AG08396 (cell line): Measurements from ENCODE around the gene FTCD.
"Not testable (repeated sequence)": the region's sequence is repeated elsewhere in the genome, so short reads cannot be mapped to it uniquely, and the experiment has no call there.

Source experiments
- DNase-seq: peaks from one replicate; pipeline ENCODE4 v3.0.0; 2012; ENCODE audit warnings: low spot score, mixed read lengths

Gene FTCD

DNA sequence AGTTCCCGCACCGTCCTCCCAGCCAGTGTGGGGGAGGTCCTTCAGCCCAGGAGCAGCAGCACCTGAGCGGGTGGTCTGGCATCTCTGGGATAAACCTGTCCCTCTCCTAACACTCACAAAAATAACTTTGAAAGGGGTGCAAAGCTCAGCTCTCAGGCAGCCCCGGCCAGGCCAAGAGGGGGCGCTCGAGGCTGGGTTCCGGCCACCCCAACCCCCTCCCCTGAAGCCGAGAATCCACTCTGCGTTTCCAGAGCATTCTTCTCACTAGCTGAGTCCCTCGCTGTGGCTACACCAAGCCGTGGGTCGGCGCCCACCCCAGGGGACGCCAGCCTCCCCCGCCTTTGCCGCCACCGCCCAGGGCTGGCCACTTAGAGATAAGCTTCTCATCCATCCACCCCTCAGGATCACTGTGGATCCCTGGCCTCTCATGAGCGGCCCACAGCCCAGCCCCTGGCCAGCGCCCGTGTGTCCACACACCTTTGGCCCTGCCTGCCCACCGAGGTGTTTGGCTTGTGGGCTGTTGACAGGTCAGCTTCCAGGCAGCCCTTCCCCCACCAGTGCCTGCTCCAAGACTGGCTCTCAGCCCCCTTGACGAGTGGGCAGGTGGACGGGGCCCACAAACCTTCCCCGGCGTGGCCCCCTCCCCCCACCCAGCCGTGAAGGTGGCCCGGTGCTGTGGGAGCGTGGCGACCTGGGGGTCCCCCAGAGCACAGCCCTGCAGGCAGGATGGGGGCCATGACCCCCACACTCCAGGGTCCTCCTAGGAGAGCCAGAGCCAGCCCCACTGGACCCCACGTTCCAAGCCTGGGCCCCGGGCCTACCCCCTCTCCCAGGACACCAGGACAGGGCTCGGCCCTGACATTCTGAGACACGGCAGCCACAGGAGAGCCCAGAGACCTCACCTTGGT is 1.9 kb downstream of the FTCD start:
- peak; percentile 93 for DNase-seq

DNA sequence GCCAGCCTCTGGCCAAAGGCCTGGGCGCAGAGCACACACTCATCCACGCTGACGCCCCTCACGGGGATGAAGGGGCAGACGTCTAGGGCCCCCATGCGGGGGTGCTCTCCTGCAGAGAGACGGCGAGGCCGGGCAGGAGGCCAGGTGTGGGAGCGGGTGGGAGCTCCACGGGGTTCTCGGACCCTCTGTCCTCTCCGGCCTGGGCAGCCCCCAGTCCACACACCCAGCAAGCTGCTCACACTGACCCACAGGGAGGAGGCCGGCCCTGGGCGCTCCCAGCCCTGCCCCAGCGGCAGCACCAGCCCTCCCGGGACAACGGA is 2.5 kb downstream of the FTCD start:
- no peak for DNase-seq

DNA sequence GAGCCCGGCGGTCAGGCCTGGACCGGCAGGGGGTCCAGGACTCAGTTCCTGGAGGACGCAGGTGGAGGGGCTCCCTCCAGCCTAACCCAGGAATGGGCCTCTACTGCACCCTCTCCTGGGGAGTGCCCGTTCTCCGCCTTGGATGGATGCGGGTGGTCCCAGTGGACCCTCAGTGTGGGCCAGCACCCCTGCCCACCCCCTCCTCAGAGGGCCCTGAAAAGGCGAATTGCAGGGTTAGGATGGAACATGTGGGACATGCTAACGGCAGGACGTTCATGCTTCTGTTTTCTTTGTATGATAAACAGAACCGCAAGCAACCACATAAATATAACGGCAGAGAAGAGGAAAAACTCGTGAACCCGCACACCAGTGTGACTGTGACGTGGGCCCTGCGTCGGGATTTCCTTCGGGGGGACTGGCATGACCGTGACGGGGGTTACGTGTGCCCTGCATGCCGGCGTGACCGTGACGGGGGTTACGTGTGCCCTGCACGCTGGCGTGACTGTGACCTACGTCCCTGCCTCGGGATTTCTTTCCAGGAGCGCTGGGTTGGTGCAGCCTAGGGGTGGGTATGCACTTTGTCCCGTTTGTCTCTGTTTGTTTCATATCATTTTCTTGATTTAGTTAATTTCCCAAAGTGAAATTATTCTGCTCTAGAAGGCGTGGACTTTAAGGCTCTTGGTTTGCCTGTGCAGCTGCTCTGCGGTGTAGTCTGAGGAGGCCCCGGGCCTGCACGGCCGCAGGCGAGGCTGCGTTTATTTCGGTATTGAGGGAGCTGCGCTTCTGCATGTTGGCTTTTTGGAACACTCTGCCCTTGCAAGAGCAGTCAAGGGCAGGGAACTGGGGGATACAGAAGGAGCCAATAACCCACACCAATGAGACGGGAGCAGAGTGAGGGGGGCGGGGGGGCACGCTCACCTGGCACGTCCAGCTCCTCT is 3.1 kb downstream of the FTCD start:
- no peak for DNase-seq

DNA sequence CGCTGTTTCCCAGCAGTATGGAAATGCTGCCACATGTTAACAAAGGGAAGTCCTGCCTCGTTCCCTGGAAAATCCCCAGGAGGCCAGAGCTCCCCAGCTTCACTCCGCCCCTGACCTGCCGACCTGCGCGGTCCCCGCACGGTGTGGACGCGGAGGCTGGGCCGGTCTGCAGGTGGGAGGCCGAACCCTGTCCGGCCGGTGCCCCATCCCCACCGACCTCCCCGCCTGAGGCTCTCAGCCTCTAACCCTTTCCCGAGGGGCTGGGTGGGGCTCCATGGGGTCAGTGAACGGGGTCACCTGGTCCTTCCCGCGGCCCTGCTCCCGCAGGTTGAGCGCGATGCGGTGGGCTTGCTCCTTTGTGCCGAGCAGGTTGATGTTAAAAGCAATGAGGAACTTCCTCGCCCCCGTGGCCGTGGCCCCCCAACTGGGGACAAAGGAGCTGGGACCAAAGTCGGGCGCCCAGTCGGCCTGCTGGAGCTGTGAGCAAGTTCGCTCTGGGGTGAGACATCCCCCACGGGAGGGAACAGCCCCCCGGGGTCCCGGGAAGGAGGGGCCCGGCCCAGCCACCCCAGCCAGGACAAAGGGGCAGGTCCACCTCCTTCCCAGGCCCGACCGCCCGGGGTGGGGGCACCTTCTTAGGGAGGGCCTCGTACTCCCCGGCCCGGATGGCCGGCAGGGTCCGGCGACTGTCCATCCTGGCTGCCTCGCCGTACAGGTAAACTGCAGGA is 4.0 kb downstream of the FTCD start:
- DNase-seq = no peak

DNA sequence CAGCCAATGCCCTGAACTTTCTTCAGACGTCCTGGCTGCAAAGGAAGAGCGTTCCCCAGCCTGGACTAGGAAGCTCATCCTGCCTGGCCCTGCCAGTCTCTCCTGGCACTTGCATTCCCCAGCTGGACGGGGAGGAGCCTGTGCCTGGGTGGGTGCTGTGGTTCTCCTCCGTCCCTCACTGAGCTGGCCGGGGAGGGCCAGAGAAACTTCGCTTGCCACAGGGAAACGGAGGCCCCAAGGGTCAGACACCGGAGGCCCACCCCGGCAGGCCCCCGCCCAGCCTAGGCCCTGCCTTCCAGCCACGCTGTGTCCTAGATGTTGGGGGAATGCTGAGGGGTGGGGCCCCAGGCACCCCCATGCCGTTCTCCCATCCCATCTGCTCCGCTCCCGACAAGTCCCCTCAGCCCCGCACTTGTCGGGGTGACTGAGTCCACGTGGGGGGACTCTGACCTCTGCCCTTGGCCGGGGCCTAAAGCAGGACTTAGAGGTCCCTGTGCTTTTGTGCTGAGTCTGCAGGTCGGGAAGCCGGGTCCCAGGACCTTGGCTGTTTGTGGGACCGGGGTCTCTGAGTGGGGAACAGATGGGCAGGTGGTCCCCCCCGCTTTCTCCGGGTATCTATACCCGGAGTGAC is 4.8 kb downstream of the FTCD start:
- no peak for DNase-seq

DNA sequence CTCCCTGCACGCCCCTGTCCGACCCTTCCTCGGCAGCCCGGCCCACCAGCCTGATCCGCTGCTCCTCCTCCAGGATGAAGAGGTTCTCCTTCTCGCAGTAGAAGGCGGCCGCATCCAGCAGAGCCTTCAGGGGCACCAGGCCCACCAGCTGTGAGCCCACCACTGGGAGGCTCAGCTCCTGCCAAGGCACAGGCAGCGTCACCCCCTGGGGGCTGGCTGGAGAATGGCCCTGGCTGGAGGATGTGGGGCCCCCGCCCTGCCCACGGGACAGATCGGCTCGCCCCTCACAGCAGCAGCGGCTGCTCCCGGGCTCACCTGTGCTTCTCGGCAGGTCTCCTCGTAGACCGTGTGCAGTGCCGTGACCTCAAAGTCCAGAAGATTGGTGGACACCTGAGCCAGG is 5.3 kb downstream of the FTCD start:
- no peak for DNase-seq

DNA sequence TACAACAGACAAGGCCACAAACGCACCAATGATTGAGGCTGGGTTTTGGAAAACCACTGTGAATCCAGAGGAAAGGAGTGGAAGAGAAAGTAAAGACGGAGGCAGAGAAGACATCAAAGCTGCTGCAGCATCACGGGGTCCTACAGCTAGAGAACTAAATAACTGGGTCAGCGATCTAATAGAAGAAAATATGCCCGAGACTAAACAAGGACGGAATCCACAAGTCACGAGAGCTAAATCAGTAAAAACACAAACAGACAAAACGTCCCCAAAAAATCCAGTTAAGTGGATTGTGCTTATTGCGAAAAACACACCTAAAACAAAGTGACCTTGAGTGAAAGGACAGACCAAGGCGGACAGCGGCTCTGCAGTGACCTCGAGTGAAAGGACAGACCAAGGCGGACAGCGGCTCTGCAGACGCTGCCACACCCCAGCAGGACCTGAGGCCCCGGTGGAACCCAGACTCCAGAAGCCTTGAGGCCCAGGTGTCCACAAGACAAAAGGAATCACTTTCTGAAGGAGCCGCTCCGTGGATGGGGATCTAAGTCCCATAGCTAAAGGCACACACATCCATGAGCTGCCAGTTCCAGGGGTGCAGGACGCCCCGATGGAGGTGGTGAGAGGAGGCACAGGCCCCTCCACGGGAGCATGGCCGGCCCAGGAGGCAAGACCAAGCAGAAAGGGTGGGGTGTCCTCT is 6.0 kb downstream of the FTCD start:
- DNase-seq = no peak

DNA sequence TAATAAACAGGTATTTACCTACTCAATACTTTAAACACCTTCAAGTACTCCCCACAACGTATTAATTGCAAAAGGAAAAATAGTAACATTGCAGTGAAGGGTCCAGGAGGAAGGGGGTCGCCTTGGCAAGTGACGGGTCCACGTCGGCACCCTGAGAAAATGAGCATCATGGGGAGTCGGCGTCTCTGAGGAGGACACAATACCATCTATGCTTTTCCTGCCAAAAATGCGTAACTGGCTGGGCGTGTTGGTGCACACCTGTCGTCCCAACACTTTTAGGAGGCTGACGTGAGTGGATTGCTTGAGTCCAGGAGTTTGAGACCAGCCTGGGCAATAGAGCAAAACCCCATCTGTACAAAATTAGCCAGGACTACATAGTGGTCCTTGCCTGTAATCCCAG is 7.3 kb downstream of the FTCD start:
- DNase-seq = no peak

DNA sequence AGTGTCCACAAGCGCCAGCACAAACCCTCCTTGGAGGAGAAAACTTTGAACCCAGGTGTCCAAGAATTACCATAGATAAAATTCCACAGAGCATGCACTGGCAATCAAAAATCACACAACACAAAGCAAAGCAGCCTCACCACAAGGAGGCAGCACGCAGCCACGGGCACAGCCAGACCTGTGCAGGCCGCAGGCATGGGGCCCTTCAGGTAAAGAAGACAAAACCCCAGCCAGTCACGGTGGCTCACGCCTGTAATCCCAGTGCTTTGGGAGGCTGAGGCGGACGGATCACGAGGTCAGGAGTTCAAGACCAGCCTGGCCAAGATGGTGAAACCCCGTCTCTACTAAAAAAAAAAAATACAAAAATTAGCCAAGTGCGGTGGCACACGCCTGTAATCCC is 8.0 kb downstream of the FTCD start:
- DNase-seq = not testable (repeated sequence)

DNA sequence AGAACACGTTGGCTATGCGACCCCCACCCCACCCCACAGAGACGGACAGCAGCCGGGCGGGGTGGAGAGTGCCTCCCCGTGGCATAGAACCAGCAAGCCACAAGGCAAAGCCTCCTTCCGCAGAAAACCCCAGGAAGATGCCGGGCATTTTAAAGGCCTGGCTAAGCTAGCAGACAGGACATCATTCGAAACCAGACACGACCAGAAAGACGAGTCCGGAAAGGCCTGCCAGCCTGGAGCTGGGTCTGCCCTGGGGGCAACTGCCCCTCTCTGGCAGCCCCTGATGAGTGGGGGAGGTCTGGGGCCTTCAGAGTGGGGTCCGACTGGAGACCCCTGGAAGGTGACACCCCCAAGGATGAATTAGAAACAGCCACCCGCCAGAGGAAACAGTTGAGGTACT is 8.5 kb downstream of the FTCD start:
- DNase-seq = no peak

DNA sequence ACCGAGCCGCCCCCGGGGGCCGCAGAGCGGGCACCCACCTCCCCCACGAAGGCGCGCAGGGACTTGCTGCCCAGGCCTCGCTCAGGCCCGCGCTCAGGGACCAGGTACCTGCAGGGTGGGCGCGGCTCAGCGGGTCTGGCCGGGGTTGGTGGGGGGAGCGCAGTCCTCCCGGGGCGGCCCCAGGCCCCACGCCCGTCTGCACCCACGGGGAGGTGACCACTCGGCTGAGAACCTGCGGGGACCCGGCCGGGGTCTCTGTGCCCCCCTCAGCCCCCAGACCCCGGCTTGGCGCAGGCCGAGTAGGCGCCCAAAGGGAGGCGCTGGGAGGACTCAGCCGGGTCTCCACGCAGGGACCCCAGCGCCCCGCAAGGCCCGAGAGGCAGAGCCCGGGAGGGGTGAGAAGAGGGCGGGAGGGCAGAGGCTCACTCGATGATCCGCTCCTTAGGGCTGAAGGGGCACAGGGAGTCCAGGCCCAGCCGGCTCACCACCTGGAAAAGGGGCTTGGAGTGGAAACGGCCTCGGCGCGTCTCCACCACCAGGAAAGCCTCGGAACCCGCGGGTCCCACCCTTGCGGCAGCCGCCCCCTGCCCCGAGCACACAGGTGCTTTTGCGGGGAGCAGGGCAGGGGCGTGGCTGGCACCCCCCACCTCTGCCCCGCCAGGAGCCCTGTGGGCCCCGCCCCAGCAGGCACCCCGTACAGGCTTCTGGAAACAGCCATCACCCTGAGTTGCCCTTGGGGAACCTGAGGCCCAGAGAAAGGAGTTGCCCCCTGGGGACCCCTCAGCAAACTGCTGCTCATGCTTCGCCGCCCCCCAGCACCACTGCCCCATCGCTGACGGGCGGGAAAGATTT is 9.3 kb downstream of the FTCD start:
- no peak for DNase-seq

DNA sequence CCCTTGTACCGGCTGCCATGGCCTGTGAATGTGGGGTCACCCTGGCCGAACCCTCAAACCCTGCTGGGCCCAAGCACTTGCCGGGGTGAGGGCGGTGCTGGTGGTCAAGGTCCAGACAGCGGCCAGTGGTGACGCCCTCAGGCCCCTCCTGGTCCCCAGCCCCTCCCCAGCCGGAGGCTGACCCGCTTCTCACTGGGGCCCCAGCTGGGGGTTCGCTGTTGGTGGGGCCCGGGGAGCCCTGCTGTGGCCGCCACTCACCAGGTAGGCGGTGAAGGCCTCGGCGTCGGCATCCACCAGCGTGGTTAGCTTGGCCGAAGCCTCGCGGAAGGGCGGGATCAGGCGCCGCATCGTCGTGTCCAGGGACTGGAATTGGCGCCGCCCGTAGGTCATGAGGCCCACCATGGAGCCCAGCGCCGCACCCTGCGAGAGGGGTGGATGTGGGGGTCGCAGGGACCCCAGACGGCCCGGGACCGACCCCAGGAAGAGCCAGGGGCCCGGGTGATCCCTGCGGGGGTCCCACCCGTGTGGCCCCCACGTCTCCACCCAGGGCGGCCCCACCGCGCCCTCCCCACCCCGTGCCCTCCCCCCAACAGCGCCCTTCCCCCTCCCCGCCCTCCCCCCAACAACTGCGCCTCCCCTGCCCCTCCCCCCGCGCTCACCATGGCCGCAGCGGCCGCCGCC is 10.1 kb downstream of the FTCD start:
- no peak for DNase-seq

DNA sequence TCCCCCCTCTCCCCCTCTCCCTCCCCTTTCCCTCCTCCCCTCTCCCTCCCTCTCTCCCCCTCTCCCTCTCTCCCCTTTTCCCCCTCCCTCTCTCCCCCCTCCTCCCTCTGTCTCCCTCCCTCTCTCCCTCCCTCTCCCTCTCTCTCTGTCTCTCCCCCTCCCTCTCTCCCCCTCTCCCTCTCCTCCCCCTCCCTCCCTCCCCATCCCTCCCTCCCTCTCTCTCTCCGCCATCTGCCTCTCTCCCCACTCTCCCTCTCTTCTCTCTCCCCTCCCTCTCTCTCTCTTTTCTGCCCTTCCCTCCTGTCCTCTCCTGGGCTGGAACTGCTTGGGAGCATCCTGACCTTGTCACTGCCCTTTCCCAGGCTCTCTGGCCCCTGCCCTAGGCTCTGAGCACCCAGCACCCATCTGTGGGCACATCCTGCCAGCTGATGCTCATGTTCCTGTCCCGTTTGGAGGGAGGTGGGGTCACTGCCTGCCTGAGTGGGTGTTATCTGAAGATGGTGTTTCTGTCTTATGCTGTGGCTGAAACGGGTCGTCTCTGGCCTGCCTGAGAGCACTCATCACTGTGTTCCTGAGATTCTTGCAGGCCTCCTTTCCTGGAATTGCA is 10.8 kb downstream of the FTCD start:
- no peak for DNase-seq

DNA sequence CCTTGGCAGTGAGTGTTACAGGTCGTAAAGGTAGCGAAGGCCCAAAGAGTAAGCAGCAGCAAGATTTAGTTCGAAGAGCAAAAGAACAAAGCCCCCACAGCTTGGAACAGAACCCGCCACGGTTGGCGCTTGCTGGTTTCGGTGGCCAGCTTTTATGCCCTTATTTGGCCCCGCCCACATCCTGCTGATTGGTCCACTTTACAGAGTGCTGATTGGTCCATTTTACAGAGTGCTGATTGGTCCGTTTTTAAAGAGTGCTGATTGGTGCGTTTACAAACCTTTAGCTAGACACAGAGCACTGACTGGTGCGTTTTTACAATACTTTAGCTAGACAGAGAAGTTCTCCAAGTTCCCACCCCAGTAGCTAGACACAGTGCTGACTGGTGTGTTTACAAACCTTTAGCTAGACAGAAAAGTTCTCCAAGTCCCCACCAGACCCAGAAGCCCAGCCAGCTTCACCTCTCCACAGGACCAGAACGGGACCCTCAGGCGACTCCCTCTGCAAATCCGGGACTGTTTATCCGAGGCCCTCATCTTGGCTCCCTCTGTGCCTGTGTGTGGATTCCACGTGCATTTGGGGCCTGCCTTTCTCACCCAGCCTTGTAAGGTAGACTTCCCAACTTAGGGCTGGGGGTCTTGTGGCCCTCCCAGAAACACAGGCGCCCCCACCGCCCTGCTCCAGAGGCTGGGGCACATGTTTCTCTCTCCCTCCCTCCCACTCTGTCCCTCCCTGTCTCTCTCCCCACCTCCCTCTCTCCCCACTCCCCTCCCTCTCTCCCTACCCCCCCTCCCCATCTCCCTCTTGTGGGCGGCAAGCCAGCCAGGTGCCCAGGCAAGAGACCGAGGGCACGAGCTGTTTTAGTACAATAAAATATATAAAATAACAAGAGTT is 12.6 kb downstream of the FTCD start:
- DNase-seq = no peak

DNA sequence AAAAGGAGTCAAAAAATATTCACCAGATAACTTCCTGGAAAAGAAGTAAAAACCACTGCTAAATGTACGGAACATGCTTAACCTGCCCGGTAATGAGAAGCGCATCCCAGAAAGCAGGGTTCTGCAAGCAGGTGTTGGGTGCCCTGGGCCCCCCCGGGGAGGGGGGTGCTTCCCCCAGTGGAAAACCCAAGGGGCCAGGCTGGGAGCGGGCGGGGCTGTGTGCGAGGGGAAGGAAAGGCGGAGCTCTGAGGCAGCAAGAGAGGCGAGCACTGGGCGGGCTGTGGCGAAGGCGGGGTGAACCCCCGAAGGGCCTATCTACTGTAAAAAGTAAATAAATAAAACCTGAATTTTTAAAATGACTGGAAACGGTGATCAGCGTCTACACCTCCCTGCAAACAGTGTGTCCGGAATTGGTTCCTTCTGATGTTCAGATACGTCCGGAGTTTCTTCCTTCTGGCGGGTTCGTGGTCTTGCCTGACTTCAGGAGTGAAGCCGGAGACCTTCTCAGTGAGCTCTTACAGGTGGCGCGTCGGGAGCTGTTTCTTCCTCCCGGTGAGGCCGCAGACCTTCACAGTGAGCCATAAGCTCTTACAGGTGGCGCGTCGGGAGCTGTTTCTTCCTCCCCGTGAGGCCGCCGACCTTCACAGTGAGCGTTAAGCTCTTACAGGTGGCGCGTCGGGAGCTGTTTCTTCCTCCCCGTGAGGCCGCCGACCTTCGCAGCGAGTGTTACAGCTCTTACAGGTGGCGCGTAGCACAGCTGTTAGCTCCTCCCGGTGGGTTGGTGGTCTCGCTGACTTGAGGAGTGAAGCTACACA is 13.4 kb downstream of the FTCD start:
- no peak for DNase-seq

DNA sequence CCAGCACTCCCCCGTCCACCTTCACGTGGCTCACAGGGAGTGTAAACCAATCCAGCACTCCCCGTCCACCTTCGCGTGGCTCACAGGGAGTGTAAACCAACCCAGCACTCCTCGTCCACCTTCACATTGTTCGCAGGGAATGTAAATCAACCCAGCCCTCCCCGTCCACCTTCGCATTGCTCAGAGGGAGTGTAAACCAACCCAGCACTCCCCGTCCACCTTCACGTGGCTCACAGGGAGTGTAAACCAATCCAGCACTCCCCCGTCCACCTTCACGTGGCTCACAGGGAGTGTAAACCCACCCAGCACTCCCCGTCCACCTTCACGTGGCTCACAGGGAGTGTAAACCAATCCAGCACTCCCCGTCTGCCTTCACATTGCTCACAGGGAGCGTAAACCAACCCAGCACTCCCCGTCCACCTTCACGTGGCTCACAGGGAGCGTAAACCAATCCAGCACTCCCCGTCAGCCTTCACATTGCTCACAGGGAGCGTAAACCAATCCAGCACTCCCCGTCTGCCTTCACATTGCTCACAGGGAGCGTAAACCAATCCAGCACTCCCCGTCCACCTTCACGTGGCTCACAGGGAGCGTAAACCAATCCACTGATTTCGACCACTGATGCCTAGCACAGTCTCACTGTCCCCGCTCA is 14.9 kb downstream of the FTCD start:
- not testable (repeated sequence) for DNase-seq

DNA sequence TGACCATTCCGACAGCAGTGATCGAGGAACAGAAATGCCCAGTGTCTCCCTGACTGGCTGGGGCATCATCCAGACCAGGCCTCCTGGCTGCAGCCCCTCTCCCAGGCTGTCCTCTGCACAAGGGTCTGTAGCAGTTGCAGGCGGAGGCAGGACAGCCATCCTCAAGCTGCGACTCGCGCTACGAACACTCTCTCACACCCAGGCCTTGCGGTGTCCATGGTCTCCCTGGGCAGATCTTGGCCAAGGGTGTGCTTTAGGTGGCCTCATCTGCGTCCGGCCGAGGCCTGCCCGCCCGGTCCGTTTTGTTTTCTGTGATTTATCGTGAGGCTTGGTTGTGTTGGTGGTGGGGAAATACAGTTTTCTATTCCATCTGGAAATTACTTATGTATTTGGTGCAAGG is 15.7 kb downstream of the FTCD start:
- no peak for DNase-seq
